HG03060 (cell line): ENCODE results near the gene GDF7.

ENCODE experiments used
- ATAC-seq: cut with Tn5 transposase; IDR thresholded peaks from one replicate; pipeline ENCODE4 v1.9.1; 2021; ENCODE audit warnings: low read depth, moderate number of reproducible peaks; ENCODE audit not compliant: unreplicated experiment

GDF7 gene

DNA sequence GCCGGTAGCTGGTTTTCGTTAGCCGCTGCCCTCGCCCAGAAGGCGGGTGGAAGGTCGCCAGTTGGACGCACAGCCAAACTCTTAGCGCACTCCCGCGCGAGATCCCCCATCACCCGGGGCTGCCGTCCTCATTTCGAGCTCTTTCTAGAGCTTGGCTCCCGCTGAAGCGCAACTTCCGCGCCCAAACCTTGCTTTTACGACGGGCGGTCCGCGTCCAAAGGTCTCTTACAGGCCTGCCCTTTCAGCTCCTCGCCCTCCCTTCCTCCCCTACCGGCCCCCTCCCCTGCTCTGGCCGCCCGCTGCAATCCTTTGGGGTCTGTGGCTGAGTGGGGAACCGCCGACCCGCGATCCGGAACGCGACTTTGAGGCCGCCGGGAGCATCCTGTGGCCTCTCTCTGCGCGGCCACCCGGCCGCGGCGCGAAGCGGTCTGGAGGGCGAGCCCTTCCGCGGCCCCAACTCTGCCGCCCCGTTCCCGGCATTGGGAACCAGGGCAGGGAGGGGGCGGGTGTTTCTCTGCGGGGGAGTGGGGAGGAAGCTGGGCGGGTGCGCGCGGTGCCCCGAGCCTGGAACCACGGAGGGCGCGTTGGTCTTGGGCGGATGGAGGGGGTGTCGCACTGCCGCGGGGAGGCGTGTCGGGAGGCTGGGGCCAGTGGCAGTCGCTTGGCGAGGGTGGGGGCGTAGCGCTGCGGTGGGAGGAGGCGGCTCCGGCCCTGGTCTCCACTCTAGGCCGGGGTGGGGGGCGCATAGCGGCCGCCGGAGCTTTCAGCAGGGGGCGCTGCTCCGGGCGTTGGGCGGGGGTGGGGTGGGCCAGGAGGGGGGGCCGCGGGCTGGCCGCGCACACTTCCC, at the start of gene GDF7:
TSS of gene GDF7 (plus strand) at position 841 of the 847 bp plus-strand sequence. CDS start 96 bp downstream, outside the sequence.
- no peak for ATAC-seq

DNA sequence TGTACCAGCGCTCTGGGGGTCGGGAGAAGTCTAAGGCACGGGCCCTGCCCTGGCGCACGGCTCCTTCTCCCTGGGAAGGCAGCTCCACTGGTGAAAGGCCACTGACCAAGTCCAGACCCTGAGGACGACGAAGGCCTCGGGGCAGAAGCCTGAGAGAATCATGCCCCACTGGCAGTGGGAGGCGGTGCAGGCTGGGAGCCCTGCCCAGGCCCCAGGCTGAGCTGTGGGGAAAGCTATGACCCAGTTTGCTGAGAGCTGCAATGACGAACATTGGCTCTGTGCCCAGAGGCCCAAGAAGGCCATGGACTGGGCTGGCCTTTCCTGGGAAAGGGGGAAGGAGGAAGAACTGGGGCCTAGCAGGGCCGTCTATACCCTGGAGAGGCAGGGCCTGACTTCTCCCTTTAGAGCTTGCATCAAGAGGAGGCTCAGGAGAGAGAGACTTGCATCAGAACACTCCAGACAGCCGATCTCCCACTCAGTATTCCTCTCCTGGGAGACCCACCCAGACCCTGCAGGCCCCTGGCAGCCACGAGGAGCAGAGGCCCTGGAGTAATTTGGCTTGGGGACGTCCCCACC, 49.0 kb upstream of the GDF7 start:
- no peak for ATAC-seq

- no peak for ATAC-seq
Measured at GRCh38 chr2:20618468-20618885, 48.5 kb upstream of the GDF7 start.

DNA sequence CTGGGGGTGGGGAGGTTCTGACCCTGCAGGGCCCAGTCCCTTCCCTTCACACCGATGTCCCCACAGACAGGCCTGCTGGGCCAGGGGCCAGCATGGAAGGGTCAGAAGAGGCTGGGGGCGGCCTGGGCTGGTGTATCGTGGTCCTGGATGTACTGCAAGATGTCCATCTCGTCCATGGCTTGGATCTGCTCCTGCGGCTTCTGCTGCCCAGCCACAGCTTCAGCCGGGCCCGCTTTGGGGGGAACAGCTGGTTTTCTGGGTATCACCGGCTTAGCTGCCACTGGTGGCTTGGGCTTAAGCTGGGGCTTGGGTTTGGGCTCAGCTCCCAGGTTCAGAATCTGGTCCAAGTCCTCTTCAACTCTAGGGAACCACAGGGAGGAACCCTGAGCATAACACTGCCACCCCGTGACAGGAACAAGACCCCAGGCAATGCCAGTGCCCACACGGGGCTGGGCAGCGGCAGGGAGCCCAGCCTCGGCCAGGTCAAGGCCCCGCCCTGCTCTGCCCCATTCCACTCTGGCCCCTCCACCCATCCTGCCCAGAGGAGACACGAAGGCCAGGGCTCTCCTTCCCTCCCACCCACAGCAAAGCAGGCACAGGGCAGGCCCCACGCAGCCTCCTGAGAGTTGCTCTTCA, 47.9 kb upstream of the GDF7 start:
- no peak for ATAC-seq

DNA sequence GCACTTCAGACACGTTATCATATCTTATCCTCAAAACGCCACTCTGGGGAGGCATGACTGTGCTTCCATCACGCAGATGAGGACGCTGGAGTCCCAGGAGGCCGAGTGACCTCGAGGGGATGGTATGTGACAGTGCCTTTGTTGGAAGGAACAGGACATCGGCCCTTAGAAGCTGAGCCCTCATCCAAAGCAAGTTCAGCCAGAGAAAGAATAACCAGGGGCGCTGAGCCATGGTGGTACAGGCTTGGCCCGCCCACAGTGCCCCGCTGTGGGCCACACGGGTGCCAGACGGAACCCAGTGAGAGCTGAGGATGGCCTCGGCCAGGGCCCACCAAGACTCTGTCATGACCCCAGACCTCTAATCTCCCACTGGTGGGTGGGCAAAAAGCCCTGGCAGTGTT, 47.3 kb upstream of the GDF7 start:
- no peak for ATAC-seq

- no peak for ATAC-seq
Measured at GRCh38 chr2:20620271-20620681, 46.7 kb upstream of the GDF7 start.

GRCh38 chr2:20620696-20621365, 46.1 kb upstream of the GDF7 start:
- ATAC-seq = no peak

- ATAC-seq = no peak
Measured at GRCh38 chr2:20621366-20622295, 45.3 kb upstream of the GDF7 start.

DNA sequence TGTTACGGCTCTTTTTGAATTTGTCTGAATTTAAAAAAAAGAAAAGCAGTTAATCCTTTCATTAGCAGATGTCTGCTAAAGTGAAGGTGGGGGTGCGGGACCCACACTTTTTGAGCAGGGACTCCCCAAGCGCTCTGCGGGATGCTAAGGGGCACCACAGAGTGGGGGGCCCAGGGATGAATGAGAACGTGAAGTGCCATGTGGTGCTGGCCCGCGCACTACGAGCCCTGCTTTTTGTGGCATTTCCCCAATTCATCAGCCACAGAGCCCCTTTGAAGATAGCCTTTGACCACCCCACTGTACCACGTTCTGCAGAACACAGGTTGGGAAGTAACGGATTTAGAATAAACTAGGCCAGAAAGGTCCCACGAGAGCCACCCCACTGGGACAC, 44.7 kb upstream of the GDF7 start:
- ATAC-seq = no peak

DNA sequence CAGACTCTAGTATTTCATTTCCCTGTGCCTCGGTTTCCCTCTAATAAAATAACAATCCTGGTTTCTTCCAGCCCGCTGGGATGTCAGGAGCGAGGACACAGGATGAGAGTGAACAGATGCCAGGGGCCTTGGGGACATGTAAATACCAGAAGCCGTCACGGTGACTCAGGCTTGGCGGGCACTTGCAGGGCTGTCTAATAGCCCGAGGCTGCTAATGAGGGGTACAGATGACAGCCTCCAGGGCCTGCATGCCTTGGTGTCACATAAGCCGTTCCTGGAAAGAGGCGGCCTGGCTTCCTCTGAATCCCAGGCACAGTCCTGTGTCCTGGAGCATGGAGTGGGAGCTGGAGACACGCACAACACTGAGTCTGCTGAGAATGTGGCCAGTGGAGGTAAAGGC, 44.2 kb upstream of the GDF7 start:
- no peak for ATAC-seq

GRCh38 chr2:20623241-20623640, 43.7 kb upstream of the GDF7 start:
- no peak for ATAC-seq

DNA sequence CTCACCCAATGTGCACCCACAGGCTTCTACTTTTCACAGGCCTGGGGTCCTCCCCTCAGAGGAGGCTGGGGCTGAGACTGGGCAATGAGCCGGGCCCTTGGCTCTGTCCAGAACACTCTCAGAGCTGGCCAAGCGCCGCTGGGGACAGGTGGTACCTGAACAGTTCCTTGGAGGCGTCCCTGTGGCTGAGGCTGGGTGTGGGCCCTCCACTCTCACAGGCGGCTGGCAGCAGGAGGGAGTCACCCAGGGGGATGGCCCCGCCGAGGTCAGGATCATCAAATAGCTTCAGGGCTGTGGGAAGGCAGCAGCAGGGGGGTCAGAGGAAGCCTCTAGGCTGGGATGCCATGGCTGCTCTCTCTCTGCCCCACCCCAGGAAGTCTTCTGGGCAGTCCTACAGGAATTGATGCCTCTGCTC, 43.2 kb upstream of the GDF7 start:
- ATAC-seq = no peak

- ATAC-seq = no peak
Measured at GRCh38 chr2:20624156-20624883, 42.6 kb upstream of the GDF7 start.

GRCh38 chr2:20624884-20625485, 42.0 kb upstream of the GDF7 start:
- no peak for ATAC-seq

DNA sequence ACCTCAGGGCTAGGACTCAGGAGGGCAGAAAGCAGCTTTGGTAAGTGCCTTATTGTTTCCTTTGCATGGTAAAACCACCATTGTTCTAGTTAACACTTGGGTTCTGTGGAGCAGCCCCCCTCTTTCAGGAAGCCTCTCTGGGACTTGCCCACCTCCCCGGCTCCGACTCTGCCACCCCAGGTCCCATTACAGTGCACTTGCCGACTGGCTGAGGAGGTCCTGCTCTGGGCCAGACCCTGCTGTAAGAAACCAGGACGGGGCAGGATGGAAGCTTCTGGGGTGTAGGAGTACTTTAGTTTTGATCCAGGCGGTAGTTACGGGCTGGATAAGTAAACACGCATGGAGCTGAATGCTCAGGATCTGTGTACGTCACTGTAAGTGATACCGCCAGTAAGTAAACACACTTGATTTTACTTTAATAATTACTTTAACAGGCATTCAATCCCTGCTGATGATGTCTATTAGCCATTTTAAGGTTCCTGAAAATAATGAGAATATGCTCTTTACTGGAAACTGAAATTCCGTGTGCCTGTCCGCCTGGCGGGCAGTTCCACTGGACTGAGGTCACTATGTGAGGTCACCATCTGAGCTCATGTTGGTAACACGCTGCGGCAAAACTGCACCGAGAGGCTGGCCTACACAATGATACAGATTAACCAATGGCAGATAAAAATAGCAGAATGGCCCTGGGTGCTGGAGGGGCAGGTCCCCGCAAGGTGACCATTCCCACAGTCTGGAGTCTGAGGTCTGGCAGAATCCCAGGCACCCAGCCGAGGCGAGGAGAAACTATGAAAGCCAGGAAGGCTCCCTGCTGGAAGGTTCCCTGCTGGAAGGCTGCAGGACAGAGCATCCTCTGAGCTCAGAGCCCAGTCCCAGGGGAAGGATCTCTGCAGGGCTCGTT, 41.2 kb upstream of the GDF7 start:
- no peak for ATAC-seq

GRCh38 chr2:20626392-20626697, 40.6 kb upstream of the GDF7 start:
- ATAC-seq = no peak

DNA sequence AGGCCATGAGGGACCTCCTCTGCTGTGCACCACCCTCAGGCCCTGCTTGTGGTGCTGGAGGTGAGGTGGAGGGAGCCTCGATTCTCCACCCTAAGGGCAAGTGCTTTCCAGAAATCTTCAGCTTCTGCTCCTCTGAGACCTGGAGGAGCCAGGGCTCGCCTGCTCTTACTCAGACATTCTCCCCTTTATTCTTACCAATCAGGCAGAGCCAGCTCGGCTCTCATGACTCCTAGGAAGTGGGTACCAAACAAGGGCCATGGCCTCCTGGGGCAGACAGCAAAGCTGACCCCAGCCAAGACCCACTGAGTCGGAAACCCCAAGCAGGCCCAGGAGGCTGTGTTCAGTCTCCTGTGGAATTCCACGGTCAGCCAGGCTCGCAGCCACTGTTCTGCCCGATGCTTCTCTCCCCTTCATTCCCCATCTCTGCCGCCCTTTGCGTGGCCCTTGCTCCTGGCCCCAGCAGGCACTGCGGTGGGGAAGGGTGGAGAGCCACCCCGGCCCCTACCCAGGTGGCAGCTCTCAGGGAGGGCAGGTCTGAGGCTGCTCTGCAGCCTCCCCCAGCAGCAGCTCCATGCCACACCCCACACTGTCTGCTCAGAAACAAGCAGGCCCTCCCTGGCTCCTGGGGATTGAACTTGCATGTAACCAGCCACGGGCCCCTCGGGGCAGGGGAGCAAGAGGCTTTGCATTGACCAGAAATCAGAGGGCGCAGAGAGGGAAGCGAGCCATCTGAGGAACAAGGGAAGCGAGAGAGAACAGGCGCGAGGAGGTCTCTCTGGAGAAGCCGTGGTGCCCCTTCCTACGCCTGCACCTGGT, 40.0 kb upstream of the GDF7 start:
- no peak for ATAC-seq
